Gastrocnemius medialis (tissue), 4 donors: ENCODE results near the gene COQ3. TPM values are rescaled to one million over a fixed set of nuclear protein-coding genes. Genes with fewer than 3 reads are reported as not detected.

Experiments used
- ATAC-seq, 2 donors: fragments of 150-250 bp; one replicate each; pipeline ENCODE4 v1.9.1; 2016
- DNase-seq, 2 donors: peaks; one replicate each; pipeline ENCODE4 v3.0.0-alpha.2; 2019
- H3K27ac ChIP-seq, 4 donors: fragments of 200-600 bp; sonication (generic); 1 replicate in 1 of 4; 2 replicates in 3 of 4; pipeline ENCODE4 v1.5.1; 2016 to 2018; ENCODE audit warnings: mild to moderate bottlenecking in 2 of 4, moderate library complexity in 1 of 4
- H3K27me3 ChIP-seq, 3 donors: fragments of 200-600 bp; sonication (generic) in 2 of 3; 1 replicate in 1 of 3; 2 replicates in 2 of 3; pipeline versions ENCODE4 v1.5.1 to v1.6.0; 2016 to 2019; ENCODE audit warnings: mild to moderate bottlenecking in 1 of 3, moderate library complexity in 1 of 3
- H3K36me3 ChIP-seq, 2 donors: fragments of 200-600 bp; sonication (generic) in 1 of 2; one replicate each; pipeline ENCODE4 v1.5.1; 2017 to 2018
- H3K4me1 ChIP-seq, 2 donors: fragments of 200-600 bp; sonication (generic) in 1 of 2; one replicate each; pipeline ENCODE4 v1.5.1; 2016 to 2017; ENCODE audit warnings: mild to moderate bottlenecking in 2 of 2
- H3K4me3 ChIP-seq, 4 donors: fragments of 200-600 bp; sonication (generic) in 3 of 4; 1 replicate in 1 of 4; 2 replicates in 3 of 4; pipeline ENCODE4 v1.5.1; 2016 to 2019; ENCODE audit warnings: mild to moderate bottlenecking in 2 of 4
- H3K9me3 ChIP-seq, 3 donors: fragments of 200-600 bp; sonication (generic) in 2 of 3; 1 replicate in 1 of 3; 2 replicates in 2 of 3; pipeline ENCODE4 v1.5.1; 2016 to 2019
- POLR2A ChIP-seq, 2 donors: fragments of 450-650 bp; IDR thresholded peaks; one replicate each; pipeline ENCODE4 v1.6.1; 2017; ENCODE audit warnings: antibody characterized with exemption in 2 of 2, mild to moderate bottlenecking in 2 of 2, moderate library complexity in 2 of 2
- in situ Hi-C, 4 donors: fragments of 200-750 bp; cut with MboI; loops; one replicate each; pipeline versions ENCODE4 v1.15.0 to v1.8.0; 2017; ENCODE audit warnings: low sequenced_read_pairs in 4 of 4
- intact Hi-C: fragments of 100-400 bp; cut with DNase I; formaldehyde crosslinking; loops from one replicate; pipeline ENCODE4 v1.15.1; 2023; ENCODE audit warnings: low total_unique reads
- total RNA-seq, 4 donors: library from RNA; depleted of rRNA; stranded (reverse); fragments of >200 nt; gene quantifications; one replicate each; pipeline versions ENCODE4 v1.1.0 to v1.2.3, GENCODE V29; 2016
- TF ChIP-seq, protein P1 (sequence below), 5 experiments: fragments of 450-650 bp in 3 of 5; fragments of 200-600 bp in 2 of 5; sonication (generic) in 2 of 5; IDR thresholded peaks in 4 of 5; conservative IDR thresholded peaks in 1 of 5; 1 replicate in 4 of 5; 2 replicates in 1 of 5; pipeline ENCODE4 v1.5.1; 2016 to 2019; ENCODE audit warnings: antibody characterized with exemption in 5 of 5, mild to moderate bottlenecking in 3 of 5, moderate library complexity in 3 of 5

Gene COQ3
- total RNA-seq, 4 donors from 2014 or later: 4.2 to 11.4 (median 7.3) TPM

DNA sequence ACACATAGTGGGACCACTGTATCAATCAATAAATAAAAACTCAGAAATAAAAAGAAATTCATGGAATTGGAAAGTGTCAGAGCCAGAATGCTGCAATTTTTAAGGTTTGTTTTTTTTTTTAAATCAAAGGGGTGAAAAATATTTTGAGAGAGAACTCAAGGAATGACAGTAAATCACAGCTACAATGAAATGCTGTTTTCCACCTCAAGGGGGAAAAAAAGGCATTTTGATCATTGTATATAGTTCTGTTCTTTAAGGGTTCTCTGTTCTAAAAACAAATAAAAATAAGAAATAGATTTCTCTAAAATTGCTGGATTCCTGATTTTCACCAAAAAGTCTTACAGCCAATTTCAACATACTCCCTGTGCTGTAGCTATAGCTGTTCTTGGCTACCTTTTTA is 69.0 kb downstream of the COQ3 start:
- no peaks in the 10 kb centered on the region for H3K36me3 ChIP-seq
- in situ Hi-C loops (no loop called here), intact Hi-C loops (no loop called here)

More for the DNA sequence above, 69.0 kb downstream of the COQ3 start:
- no peak overlapping the region for H3K27ac ChIP-seq
- no peak for TF ChIP-seq POLR2A (IDR thresholded peaks at IDR 0.05)
- TF ChIP-seq, protein P1, sequence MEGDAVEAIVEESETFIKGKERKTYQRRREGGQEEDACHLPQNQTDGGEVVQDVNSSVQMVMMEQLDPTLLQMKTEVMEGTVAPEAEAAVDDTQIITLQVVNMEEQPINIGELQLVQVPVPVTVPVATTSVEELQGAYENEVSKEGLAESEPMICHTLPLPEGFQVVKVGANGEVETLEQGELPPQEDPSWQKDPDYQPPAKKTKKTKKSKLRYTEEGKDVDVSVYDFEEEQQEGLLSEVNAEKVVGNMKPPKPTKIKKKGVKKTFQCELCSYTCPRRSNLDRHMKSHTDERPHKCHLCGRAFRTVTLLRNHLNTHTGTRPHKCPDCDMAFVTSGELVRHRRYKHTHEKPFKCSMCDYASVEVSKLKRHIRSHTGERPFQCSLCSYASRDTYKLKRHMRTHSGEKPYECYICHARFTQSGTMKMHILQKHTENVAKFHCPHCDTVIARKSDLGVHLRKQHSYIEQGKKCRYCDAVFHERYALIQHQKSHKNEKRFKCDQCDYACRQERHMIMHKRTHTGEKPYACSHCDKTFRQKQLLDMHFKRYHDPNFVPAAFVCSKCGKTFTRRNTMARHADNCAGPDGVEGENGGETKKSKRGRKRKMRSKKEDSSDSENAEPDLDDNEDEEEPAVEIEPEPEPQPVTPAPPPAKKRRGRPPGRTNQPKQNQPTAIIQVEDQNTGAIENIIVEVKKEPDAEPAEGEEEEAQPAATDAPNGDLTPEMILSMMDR (IDR thresholded peaks at IDR 0.05 in 4 of 5, conservative IDR thresholded peaks at IDR 0.05 in 1 of 5): no peak
- DNase-seq (no peak), ATAC-seq (no peak)
- no peak overlapping the region for H3K4me3 ChIP-seq
- no peaks in the 10 kb centered on the region for H3K9me3 ChIP-seq
- no peaks in the 10 kb centered on the region for H3K4me1 ChIP-seq
- no peaks in the 10 kb centered on the region for H3K27me3 ChIP-seq

Other genes starting within 250 kb of the COQ3 start
- 1 to 10 TPM in 1 of 4 donors, under 1 TPM in 2, not detected in 1; 0.20 to 1.5 (median 0.80) TPM for gene FAXC, start 44.5 kb downstream of the COQ3 start, total RNA-seq
- gene PNISR, start 31.1 kb upstream of the COQ3 start, total RNA-seq: 10 to 100 TPM; 20.5 to 86.1 (median 25.2) TPM
- 10 to 100 TPM in 3 of 4 donors, 1 to 10 TPM in 1; 7.6 to 14.6 (median 11.1) TPM for gene USP45, start 121.2 kb upstream of the COQ3 start, total RNA-seq
- gene CCNC, start 174.5 kb upstream of the COQ3 start, total RNA-seq: 10 to 100 TPM; 18.1 to 45.4 (median 25.8) TPM
- not detected for gene PRDM13, start 212.6 kb upstream of the COQ3 start, total RNA-seq